H1 (cell line): Measurements from ENCODE around the gene ADK. TPM values are rescaled to one million over a fixed set of nuclear protein-coding genes. Genes with fewer than 3 reads are reported as not detected.

Experiments used
- HDAC2 ChIP-seq, 2 experiments: fragments of 300-600 bp in 1 of 2; sonication (generic) in 1 of 2; IDR thresholded peaks; 2 replicates each; pipeline ENCODE4 v1.6.1; 2011 to 2012; ENCODE audit warnings: low read depth in 2 of 2, low read length in 2 of 2, mild to moderate bottlenecking in 2 of 2, moderate library complexity in 2 of 2, borderline replicate concordance in 1 of 2, inconsistent platforms in 1 of 2
- KDM1A ChIP-seq: fragments of 200-600, 300-600 bp; sonication (generic); IDR thresholded peaks from 2 replicates; pipeline ENCODE4 v1.7.1; 2016; ENCODE audit warnings: mild to moderate bottlenecking, low read length, borderline replicate concordance
- MAFK ChIP-seq: IDR thresholded peaks from 2 replicates; pipeline ENCODE4 v1.6.1; 2012; ENCODE audit warnings: low read depth, mild to moderate bottlenecking, improper control_type of control experiment, low read length
- POLR2A ChIP-seq, 2 experiments: IDR thresholded peaks; 1 replicate in 1 of 2; 2 replicates in 1 of 2; pipeline ENCODE4 v1.6.1; 2011; ENCODE audit warnings: low read depth in 2 of 2, low read length in 2 of 2, mild to moderate bottlenecking in 2 of 2; ENCODE audit errors: control extremely low read depth in 1 of 2
- SP4 ChIP-seq: IDR thresholded peaks from 2 replicates; pipeline ENCODE4 v1.6.1; 2012; ENCODE audit warnings: low read length, inconsistent platforms
- TAF7 ChIP-seq: optimal IDR thresholded peaks from 2 replicates; pipeline ENCODE3; 2011; ENCODE audit warnings: low read depth, mild to moderate bottlenecking, inconsistent platforms, low read length, moderate library complexity, borderline replicate concordance
- ZNF274 ChIP-seq: IDR thresholded peaks from 2 replicates; pipeline ENCODE4 v1.7.0; 2012; ENCODE audit warnings: low read length, borderline replicate concordance; ENCODE audit errors: extremely low read depth
- polyA plus RNA-seq, 7 experiments: library from polyadenylated mRNA; depleted of rRNA in 3 of 7; stranded (reverse) in 5 of 7; unstranded in 2 of 7; fragments of >200 nt in 5 of 7; fragments of 200-250 nt in 2 of 7; gene quantifications; 1 replicate in 5 of 7; 2 replicates in 1 of 7; 4 replicates in 1 of 7; pipeline versions ENCODE4 v1.2.1 to v1.2.3, GENCODE V29; 2011 to 2013; ENCODE audit warnings: missing spikeins in 2 of 7, mixed read lengths in 2 of 7
- total RNA-seq: library from RNA; stranded (reverse); fragmentation: NEBNext Ultra II Directional; extraction: Animal tissue kit (Norgen Biotek cat#: 25700); gene quantifications from 2 replicates; pipeline ENCODE4 v1.2.1, GENCODE V29; 2021

ADK gene
- total and polyA plus RNA-seq, 2 of the 8 experiments (the other 6 are each of a cell fraction or from before 2014, with no cell fraction given) = 12.3 to 42.4 TPM

DNA sequence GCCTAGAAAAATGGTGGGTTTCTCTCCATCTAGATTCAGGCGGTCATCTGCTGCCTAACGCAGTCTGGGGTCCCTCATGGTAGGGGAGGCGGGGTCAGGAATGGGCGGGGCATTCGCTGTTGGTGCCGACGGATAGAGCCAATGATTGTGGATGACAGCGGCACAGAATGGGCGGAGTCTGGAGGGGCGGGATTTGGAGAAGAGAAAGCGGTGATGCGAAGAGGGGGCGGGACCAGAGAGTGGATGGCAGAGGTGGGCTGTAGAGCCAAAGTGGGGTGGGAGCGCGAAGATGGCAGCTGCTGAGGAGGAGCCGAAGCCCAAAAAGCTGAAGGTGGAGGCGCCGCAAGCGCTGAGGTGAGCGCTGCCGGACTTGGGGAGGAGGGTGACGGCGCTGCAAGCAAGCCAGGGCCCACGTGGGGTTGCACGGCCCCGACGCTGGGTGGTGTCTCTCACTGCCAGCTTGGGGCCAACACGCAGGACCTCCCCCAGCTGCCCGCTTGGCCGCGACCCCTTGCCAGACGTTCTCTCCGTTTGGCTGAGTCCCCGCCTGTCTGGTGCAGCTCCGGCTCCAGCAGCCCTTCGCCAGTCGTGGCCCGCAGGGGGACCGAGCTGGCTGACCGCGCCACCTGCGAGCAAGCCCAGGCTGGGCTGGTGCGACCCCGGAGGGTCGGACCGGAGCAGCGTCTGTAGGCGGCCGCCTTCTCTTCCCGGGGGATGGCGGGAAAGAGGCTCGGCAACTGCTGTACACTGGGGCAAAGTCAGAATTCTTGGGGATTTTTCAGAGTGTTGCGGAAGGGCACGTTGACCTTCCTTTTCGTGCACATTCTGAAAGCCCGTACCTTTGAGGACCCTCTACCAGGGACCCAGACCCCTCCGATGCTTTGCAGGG, at the start of gene ADK (continued):
- TF ChIP-seq HDAC2 (IDR thresholded peaks at IDR 0.05; ENCODE audit: borderline replicate concordance in 1 of 2, low read depth in 2 of 2, low read length in 2 of 2) = peak in 1 of 2 experiments; percentile 60; a peak in 1 of 4 replicates
- peak in 1 of 2 experiments; percentile 95; a peak in 2 of 3 replicates for TF ChIP-seq POLR2A (IDR thresholded peaks at IDR 0.05; ENCODE audit: control extremely low read depth in 1 of 2, low read depth in 2 of 2, low read length in 2 of 2)
- no peak for TF ChIP-seq ZNF274
- TF ChIP-seq KDM1A = no peak
- peak; percentile 67; the same call in 1 of the 2 replicates for TF ChIP-seq SP4
- no peak for TF ChIP-seq MAFK
- TF ChIP-seq TAF7 = peak; percentile 16
- TF ChIP-seq, all 59 proteins: peak for 17
